ENCODE results near the gene IFT43.

The IFT43 gene

DNA sequence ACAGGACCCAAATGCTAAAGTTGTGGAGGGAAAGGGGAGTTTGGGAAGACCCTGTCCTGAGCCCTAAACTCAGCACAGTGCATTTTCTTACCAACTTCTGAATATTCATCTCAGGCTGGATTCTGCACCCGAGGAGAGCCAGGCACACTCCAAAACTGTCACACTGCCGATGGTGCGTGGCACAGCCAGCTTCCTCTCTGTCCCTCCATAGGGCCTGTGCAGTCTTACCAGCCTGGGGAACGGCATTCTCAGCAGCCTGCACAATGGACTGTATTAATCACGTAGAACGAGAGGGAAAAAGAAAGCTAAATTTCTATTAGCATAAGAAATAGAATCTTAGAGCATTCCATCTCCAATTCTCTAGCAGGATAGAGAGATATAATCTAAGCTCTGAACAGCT, 94.9 kb downstream of the IFT43 start:
- DNase-seq (ENCODE audit: low read depth): no peak

DNA sequence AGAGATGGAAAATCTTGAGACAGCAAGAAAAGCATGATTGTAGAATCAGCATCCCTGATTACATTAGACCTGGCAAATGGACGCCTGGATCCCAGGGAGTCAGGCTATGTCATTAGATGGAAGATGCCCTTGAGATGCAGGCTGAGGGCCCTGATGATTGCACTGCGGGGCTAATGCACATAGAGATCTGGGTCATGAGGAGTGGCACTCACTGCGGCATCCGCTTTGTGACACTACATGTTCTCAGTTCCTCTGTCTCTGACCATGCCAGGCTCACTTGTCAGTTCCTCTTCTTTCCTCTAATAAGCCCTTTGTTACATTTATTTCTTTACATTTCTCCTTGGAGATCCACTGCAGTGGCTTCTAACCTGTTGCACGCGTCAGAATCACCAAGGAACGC, 96.1 kb downstream of the IFT43 start:
- DNase-seq (ENCODE audit: low read depth): no peak

DNA sequence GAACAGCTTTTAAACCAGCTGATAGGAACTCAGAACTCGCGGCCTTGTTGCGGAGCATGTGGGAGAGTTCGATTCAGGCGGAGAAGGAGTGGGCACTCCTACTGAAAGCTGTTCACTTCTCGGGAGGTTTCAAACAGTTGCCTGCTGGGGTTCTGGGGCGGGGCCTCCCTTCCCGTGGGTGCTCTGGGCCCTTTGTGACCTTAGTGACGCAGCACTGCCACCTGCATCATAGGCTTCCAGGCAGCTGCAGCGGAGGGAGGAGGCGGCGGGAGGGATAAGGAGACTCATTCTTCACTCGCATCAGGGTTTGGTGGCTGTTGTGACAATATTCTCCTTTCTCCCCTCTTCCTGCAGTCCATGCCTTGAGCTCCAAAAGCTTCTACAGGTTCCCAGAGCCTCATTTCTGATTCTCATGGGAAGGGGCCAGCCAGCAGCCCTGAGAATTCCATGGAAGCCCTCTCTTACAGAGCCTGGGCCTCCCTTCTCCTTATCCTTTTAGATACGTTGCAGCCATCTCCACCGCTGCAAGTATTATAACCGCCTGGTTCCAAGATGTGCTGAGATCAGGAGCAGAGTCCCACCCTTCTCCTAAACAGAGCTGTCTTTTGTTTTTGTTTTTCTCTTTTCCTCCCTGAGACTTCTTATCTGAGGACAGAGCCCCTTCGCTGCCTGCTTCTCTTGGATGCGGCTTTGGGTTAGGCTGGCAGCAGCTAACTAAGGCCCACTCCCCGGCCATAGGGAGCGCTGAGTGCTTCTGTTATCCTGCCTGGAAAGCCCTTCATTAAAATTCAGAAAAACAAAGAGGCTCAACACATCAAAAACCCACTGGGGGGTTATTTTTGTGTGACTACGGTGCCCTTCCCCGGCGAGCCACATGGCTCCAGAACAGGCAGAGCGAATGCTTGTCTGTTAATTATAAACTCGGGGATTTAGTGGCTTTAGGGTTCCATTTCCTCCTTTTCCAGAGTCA, 98.5 kb downstream of the IFT43 start:
- DNase-seq (ENCODE audit: low read depth): no peak

DNA sequence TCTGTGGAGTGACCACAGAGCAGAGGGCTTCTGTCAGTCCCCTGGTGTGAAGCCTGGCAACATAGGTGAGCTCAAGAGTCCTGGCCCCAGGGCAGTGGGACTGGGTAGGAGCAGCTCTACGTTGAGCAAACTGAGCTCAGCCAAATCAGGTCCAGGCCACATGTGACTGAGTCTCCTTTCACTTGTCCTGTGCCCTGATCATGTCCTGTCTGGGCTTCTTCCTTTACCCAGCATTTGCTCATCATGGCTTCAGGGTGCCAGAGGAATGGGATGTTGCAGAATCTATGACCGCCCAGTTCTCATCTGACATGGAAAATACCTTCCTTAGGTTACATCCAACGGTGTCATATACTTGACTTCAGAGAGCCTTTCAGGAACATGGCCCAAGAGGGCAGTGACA, 99.8 kb downstream of the IFT43 start:
- DNase-seq (ENCODE audit: low read depth): no peak

DNA sequence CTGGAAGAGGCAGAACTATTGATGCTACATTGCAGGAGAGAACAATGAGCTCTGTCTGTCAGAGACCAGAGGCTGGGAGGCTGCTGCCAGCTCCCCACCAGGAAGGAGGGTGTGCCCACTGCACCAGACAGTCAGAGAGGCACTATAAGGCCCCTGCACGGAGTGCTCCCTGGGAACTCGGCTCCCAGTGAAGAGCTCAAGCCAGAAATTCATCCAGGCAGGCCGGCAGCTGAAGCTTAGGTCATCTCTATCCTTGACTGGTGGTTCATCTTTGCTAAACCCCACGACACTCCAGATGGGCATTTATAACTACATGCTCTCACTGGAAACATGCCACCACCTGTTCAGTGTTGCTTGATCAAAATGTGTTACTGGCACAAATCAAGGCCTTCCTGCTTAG, 101.1 kb downstream of the IFT43 start:
- DNase-seq (ENCODE audit: low read depth): no peak

DNA sequence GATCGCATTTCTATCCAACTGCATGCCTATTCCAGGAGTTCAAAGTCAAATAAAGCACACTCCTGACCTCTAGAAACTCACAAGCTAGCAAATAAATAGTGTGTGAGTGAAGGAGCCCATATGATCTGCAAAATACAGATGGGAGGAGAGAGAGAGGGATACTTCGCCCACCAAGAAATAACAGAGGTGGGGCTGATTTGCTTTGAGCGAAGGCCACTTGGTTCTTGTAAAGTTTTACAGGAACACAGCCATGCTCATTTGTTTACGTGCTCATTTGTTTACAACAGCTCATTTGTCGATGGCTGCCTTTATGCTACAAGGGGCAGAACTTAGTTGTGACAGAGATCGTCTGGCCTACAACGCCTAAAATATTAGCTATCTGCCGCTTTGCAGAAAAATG, 102.8 kb downstream of the IFT43 start:
- DNase-seq (ENCODE audit: low read depth): no peak

DNA sequence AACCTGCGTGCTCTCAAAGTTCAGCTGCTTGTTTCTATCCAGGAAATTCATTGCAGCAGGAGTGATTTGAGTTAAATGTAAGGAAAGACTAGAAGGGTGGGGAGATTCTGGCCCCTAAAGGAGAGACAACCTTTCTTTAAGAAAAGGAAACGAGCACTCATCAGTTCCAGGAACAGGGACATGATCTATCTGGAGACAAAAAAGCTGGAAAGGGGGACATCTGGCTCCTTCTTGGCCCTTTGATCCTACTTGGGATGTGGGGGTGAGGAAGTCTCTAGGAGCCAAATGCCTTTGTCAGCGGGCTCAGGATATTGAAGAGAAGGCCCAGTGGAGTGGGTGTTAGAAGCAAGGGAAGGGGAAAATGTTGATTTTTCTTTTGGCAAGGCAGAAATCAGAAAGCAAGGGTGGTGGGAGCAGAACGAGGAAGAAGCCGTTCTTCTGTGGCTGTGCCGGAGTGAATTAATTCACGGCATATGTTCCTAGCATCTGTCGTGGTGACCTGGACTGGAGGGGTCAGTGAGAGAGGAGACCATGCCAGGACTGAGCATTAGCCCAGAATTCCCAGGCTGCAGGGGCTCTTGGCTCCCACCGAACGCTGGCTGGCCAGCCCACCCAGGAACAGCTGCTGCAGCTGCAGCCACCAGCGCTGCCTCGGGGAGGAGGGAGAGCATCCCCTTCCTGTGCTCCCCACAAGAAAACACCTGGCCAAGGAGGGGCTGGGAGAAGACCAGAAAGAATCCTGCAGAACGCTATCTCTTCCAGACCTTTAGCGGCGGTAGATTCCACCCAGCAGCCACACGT, 103.4 kb downstream of the IFT43 start:
- DNase-seq (ENCODE audit: low read depth): no peak

DNA sequence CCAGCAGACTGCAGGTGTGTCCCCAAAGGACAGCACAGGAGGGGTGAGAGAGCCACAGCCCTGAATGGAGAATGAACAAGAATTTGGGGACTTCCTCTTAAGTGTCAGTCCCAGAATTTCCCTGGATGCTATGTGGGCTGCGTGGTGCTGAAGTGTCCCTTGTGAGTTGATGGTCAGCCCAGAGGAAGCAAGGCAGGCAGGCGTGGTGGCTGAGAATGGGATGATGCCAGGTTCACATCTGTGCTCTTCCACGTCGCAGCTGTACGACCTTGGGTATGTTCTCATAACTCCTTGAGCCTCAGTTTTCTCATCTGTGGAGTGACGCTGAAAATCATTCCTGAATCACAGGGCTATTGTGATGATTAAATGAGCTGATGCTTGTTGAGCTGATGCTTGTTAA, 104.0 kb downstream of the IFT43 start:
- no peak for DNase-seq (ENCODE audit: low read depth)

DNA sequence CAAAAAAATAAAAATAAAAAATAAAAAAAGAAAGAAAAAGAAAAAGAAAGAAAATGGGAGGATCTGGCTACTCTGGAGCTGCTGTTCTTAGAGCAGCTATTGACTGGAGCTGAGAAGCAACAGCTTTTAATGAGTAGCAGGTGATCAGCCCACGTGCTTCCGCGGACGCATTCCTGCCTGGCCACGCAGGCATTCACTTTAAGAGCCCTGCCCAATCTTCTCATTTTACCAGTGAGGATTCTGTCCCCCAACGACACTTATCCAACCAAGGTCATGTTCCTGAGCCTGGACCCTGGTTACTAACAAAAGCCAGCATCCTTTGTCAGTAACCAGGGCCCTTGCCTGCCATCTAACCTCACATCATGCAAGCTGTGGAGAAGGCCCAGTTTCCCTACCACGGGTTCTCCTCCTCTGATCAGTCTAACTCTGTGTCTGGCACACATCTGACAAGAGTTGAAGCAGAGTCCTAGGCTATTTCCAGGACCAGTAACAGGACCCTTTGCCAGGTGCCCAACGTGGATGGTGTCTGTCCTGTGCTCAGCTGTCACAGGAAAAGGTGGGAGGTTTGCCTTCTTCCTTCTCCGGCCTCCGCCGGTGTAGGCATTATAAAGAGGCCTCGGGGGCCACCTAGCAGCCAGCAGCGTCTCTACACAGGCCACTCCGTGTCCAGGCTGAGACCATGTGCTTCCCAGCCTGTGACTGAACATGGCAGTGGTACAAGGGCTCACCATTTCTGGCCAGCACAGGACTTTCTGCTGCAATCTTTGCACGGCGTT, 105.2 kb downstream of the IFT43 start:
- no peak for DNase-seq (ENCODE audit: low read depth)

DNA sequence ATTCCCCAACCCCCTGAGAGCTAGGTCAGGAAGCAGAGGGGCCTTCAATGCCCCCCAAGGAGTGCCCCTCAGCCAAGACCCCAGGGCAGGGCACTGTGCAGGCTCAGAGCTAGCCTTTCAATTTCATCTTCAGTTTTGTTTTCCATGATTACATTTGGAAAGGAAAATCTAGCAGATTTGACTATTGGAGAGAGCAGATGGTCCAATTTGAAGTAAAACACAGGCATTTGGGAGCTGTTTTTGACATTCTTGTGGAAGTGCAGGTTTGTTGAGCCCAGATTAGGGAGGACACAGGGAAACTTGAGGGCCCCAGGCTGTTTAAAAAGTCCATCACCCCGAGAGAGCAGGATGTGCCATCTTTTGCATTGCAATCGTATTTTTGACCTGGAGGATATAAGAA, 107.5 kb downstream of the IFT43 start:
- no peak for DNase-seq (ENCODE audit: low read depth)

DNA sequence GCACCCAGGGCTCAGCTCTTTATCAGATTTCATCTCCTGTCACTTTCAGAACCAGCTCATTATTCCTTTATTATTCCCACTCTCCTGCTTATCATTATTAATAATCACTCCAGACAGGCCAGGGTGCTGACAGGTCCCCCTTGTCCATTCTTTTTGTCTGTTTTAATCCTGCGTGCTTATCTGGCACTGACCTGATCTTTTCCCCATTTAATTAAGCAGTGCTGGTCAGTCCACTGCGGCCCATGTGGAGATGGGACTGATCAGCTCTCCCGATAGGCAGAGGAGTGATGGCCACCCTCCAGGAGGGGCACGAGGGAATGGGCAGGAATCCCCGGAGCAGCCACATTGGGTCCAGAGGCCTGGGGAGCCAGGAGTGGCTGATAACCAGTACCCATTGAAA, 110.7 kb downstream of the IFT43 start:
- no peak for DNase-seq (ENCODE audit: low read depth)

DNA sequence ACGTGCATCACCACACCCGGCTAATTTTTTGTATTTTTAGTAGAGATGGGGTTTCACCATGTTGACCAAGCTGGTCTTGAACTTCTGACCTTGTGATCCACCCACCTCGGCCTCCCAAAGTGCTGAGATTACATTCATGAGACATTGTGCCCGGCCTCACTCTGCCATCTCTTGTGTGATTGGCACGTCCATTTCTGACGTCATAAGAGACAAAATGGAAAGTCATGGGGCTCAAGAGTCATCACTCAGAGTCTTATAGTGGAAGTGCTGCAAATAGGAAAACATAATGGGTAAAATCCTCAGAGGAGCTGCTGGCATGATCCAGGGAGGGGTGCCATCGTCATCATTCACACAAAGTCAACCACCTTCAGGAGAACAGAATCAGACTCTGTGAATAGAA, 112.0 kb downstream of the IFT43 start:
- DNase-seq (ENCODE audit: low read depth): no peak

DNA sequence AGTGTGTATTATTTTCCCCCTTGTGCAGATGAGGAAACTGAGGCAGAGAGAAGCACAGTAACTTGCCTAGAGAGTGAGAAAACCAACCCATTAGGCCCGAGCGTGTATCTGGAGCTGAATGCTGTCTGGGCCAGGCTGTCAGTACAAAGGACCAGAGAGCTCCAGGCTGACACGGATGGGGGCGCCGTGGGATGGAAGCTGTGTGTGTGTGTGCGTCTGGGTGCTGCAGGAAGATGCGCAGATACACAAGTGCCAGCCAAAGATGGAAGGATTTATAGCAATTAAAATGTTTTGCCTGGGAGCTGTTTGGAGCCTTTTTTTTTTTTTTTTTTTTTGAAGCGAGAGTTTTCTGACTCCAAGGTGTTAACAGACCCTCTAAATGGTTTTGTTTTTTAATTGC, 112.5 kb downstream of the IFT43 start:
- DNase-seq (ENCODE audit: low read depth): no peak

DNA sequence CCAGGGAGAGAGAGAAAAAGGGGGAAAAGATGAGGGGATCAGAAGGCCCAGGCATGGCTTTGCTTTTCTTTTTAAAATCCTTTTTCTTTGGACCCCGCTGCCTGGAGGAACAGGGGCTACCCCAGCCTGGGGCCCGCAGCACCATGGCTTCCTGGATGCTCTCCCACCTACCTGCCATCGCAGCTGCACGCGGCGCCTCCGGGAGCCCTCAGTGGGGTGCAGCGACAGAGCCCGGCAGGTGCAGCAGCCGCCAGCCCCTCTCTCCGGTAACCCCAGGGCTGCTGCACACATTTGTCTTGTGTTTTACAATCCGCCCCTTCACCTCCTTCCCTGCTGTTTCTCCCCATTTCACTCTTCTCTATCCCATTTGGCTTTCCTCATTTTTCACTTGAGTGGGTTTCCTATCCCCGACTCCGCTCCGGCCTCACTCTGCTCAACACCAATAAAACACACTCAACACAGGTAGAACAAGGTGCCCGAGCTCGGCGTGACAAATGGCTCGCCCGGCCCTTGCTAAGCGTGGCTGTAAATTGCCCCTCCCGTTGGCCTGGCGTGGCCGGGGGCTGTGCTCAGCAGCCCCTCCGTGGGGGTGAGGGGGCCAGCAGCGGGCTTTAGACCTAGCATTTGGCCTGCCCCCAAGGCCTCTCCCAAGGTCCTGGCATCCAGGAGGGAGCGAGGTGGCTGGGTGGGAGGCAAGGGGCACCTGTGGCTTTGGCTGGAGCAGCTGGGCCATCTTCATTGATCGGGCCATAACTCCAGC, 113.5 kb downstream of the IFT43 start:
- no peak for DNase-seq (ENCODE audit: low read depth)

DNA sequence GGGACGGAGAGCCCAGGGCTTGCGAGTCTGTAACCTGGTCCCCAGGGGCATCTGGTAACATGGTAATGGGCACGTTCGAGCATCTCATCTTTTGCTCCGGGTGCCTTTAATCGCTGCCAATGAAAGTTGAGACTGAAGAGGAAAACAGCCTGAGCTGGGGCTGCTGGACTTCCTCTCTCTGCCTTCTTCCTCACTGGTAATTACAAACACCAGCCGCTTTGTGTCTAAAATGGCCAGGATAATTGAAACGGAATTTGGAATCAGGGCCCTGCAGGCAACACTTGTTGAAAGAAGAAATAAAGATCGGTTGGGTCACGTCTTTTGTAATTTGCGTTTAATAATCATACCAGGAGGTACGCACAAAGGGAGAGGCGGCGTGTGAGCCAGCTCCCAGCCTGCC, 114.7 kb downstream of the IFT43 start:
- no peak for DNase-seq (ENCODE audit: low read depth)

DNA sequence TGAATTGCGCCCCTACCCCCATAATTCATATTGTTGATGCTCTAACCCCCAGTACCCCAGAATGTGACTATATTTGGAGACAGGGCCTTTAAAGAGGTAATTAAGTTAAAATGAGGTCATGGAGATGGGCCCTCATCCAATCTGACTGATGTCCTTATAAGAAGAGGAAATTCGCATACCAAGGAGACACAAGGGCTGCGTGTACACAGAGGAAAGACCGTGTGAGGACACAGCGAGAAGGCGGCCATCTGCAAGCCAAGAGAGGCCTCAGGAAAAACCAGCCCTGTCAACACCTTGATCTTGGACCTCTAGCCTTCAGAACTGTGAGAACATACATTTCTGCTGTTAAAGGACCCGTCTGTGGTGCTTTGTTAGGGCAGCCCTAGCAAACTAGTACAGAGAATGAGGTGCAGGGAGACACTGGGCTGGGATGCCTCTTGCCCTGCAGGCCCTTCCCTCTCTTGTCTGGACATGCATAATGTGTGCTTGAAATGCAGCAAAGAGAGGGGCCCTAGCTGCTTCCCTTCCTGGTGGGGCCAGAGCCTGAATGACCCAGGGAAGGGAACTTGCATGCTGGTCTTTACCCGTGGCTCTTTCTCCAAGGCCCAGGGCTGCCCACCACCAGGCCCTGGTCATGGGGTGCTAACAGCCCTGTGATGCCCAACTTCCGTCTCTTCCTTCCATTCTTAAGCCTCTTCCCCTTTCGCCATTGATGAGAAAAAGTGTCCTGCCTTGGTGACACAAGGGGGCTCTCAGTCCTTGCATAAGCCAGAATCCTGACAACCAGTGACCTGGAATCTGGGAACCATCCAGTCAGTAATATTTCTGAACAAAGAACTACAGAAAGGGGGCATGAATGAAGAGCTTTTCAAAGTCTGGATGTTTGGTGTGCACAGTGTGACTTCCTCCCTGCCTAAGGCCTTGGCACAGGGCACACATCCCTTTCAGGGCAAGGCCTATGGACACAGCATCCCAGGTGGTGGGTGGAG, 116.1 kb downstream of the IFT43 start:
- DNase-seq (ENCODE audit: low read depth): no peak

DNA sequence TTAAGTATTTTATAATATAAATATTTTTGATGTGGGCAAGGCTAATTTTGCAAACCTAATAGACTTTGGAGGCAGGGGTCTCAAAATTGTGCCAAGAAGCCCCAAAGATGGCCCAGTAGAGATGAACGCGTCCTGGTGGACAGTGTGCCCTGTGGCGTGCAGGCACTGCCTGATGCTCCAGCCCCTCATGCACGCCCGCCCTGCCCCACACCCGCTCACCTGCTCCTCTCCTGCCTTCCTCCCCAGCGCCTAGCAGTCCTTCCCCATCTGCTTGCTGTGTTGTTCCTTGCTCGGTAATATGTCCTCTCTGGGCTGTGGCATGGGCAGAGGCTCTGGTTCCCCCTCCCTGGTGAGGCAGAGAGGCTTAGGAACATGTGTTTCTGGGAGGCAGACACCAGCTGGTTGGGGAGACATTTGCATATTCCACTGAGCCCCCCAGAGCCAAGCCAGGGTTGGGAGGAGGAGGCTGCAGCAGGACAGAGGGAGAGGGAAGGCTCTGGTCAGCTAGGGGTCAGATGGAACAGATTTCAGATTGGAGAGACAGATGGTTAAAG, 119.3 kb downstream of the IFT43 start:
- DNase-seq (ENCODE audit: low read depth): no peak

DNA sequence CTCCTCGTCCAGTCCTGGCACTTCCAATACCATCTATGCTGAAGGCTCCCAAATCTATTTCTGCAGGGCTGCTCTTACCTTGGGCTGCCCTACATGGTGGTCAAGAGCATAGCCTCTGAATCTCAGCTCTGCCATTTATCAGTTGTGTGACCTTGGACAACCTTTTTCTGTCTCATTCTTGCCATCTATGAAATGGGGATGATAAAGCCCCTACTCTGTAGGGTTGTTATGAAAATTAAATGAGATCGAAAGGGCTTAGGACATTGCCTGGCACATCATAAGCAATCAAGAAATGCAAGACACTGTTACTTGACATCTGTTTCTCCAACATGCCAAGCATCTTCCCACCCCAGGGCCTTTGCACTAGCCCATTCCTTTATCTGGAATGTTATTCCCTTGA, 120.6 kb downstream of the IFT43 start:
- no peak for DNase-seq (ENCODE audit: low read depth)

DNA sequence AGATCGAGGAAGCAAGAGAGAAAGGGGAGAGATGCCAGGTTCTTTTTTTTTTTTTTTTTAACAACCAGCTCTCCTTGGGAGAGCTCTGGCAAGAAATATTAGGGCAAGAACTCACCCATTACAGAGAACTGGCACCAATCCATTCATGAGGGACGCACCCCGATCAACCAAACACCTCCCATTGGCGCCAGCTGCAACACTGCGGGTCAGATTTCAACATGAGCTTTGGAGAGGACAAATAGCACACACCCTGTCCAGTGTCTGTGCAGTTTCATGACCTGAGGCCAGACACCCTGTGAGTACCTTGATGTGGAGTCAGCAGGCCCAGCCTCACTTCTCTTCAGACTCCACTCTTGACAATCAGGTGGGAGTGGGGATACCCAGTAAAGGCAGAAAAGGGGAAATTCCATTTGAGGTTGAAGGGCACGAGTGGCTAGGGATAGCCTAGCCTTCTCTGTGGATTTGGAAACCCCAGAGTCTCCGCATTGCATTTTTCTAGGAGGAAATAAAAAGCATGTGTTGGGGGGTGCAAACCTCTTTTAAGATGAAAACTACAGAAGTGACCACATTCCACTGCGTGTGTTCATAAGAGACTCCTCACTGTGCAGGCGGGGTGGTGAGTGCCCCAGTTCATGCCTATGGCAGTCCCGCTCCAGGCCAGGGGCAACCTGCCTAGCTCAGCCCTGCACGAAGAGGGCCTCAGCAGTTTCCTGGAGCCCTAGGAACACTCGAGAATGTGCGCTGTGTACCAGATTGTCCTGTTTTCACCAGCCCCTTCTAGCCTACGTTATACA, 123.7 kb downstream of the IFT43 start:
- no peak for DNase-seq (ENCODE audit: low read depth)
